Retina (tissue), 1 donor: Measurements from ENCODE around the gene CLCA1.

Experiments used
- DNase-seq: peaks from one replicate; pipeline ENCODE4 v3.0.0-alpha.2; 2016

CLCA1 gene

DNA sequence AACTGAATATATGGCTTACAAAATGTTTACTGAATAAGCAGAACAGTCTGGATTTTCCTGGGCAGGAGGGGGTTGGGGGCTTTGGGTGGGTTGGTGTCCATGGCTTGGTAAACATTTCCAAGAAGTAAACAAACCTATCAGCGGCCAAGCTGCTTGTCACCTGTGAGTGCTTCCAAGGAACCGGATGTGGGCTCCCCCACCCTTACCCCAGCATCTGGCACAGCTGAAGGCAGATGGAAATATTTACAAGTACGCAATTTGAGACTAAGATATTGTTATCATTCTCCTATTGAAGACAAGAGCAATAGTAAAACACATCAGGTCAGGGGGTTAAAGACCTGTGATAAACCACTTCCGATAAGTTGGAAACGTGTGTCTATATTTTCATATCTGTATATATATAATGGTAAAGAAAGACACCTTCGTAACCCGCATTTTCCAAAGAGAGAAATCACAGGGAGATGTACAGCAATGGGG lies at the start of gene CLCA1:
CLCA1 (plus strand) TSS at position 427 of the 477 bp plus-strand sequence; CDS start at position 472, 45 bp downstream.
- DNase-seq, result no peak

DNA sequence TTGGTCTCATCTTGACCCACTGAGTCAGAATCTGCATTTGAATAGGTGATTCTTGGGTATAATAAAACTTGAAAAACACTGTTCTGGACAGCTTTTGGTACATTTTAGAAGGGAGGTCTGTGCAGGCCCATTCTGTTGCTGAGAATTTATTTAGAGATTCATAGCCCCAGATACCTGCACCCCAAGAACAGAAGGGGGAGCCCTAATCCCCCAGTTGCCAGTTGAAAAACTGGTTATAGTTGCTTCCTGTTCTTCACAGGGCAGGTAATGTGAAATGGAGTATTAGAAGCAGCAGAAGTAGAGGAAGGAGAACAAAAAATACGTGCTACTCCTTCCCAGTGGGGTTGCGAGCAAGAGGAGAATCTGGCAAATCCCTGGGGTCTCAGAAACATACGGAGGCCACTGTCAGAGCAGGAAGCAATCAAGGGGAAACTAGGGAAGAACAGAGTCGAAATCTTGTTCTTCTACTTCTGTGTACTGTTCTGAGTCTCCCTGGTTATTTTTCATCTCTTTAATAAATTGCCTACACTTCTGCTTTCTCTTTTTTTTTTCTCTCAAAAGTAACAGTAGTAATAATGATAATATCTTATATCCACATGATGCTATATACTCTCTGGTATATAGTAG lies 49.3 kb upstream of the CLCA1 start:
- DNase-seq, result peak; percentile 48

DNA sequence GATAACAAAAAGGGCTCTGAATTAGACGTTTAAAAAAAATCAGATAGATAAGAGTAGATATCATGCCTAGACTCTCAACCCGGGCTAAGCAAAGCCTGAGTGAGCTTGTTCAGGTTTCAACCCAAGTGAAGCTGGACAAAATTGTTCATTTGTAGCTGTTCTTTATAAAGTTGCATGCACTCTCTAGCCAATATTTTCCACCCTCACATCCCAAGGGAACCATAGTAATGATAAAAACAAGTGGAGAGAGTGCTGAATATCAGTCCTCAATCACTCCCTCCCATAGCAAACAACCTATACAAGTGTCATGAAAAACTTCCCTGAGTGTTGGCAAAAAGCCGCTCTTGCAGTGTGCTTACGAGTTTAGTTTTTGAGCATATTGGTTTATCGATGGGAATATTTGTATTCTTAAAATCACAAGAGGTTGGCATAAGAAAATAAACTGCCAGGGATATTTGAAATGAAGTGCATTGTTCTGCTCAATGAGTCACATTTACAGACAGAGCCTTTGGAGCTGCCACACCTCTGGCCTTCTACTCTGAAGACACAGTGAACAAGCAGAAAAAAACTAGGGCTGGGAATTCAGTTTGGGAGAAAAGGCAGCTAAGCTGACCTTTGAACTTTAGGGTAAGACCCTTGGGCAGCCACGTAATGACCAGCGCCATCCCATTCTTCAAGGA lies 47.0 kb upstream of the CLCA1 start:
- no peak for DNase-seq

GRCh38 chr1:86423473-86423872 lies 45.3 kb upstream of the CLCA1 start:
- no peak for DNase-seq

GRCh38 chr1:86423873-86424272 lies 44.9 kb upstream of the CLCA1 start, which contains the start of gene CLCA2:
Gene CLCA2, plus strand, starts transcription at chr1:86424171. Its CDS starts 77 bp downstream, at chr1:86424248.
- DNase-seq, result no peak

DNA sequence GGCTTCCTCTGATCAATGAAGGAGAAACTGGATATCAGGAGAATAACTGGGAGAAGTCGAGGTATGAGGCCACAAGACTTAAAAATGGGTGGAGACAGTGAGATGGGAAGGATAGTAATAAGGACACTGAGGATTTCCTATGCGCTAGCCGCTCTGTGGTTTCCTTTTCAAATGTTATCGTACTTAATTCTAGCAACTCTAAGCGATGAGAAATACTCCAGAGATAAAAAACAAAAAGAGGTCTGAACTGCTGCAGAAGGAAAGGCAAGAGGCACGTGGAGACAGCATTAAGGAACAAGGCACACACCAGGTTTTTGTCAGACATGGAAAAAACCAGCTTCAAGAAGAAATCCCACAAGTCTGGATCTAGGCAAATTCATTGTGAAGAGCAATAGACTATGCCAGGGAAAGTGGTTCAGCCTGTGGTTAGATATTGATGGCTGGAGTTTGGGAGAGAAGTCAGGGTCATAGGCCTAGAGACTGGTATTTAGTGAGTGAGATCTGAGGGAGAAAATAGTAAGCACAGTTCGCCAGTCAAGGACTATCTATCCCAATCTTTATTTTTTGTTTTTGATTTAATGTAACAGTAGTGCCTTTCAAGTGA lies 39.5 kb upstream of the CLCA1 start:
- no peak for DNase-seq

DNA sequence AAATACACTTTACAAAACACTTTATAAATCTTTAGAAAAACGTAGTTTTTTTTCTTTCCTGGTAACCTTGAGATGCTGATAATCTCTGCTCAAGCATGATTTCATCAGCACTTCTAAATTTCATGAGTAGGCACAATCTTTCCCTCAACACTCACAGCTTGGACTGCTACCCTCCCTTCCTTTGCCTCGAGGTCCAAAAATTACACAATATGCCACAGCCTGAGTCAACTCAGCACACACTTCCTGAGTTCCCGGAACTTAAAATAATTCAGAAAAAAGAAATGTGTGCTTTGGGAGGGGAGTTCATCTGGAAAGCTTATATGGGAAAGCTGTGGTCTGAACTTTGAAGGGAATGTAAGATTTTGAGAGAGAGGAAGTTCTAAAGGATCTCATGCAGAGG lies 38.9 kb upstream of the CLCA1 start:
- no peak for DNase-seq

- DNase-seq, result no peak
These were observed 38.4 kb upstream of the CLCA1 start for GRCh38 chr1:86430376-86430775.

GRCh38 chr1:86434059-86434458 lies 34.7 kb upstream of the CLCA1 start:
- DNase-seq, result no peak

DNA sequence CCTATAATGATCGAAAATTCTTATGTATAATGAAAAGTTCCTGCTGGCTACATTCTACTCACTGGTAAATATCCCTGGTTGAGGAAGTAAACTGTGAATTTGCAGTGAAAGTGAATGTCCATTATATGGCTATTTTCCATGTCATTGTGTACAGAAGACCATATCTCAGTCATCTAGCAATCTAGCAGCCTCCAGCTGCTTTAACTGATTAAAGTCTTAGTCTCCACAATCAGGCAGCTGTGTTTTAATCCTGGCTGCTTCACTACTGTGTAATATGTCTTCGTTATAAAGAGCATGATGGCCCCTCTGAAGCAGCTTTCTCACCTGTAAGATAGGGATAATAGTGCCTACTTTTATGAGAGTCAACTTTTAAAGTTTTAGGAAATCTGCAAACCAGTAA lies 33.4 kb upstream of the CLCA1 start:
- no peak for DNase-seq

DNA sequence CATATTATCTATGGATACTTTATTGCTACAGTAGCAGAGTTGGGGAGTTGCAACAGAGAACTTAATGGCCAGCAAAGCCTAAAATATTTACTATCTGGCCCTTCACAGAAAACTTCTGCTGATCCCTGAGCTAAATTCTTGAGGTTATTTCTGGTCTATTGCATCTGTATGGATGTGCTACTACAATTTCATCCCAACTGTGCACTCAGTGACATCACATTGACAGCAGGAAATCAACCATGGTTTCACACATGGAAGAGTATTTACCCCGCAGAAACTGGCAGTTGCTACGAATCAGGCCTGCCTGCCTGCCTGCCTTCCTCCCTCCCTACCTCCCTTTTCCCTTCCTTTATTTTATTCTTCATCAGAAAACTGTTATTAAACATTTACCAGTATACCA lies 32.7 kb upstream of the CLCA1 start:
- peak; percentile 79 for DNase-seq

GRCh38 chr1:86441581-86441980 lies 27.1 kb upstream of the CLCA1 start:
- DNase-seq, result no peak

GRCh38 chr1:86441997-86442396 lies 26.7 kb upstream of the CLCA1 start:
- DNase-seq, result no peak

DNA sequence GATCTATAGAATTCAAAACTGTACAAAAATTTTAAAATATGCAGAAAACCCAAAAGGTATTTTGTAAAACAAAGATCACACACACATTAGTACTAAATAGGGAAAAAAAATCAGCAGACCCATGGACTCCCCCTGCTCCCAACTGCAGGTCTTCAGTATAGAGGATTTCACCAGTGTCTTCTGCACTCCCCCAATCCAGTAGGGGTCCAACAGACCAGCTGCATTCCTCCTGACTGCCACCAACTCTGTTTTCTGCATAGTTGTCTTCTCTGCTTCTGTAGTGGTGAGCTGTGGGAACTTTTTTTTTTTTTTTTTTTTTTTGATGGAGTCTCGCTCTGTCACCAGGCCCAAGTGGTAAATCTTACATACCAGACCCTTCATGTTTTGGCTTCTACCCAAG lies 22.8 kb upstream of the CLCA1 start:
- DNase-seq, result no peak

GRCh38 chr1:86447198-86447790 lies 21.4 kb upstream of the CLCA1 start:
- no peak for DNase-seq

DNA sequence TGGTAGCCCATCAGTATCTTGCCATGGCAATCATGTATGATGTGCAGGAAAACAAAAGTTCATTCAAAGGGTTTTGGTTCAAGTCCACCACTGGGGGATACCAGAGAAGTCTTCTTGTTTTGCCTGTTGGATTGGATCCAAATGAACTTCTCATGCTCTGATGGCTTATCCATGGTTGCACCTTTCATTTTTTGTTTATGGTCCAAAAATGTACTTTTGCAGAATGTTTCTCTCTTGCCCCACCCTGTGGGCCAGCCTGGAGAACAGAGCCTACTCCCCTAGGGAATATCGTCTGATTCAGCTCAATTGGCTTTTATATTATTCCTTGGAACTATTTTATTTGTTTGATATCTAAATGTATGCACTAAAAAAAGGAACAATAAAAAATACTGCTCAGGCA lies 20.1 kb upstream of the CLCA1 start:
- DNase-seq, result no peak

- no peak for DNase-seq
These were observed 19.6 kb upstream of the CLCA1 start for GRCh38 chr1:86449103-86449502.

- no peak for DNase-seq
These were observed 17.9 kb upstream of the CLCA1 start for GRCh38 chr1:86450847-86451246.

GRCh38 chr1:86453664-86454063 lies 15.1 kb upstream of the CLCA1 start:
- DNase-seq, result no peak

DNA sequence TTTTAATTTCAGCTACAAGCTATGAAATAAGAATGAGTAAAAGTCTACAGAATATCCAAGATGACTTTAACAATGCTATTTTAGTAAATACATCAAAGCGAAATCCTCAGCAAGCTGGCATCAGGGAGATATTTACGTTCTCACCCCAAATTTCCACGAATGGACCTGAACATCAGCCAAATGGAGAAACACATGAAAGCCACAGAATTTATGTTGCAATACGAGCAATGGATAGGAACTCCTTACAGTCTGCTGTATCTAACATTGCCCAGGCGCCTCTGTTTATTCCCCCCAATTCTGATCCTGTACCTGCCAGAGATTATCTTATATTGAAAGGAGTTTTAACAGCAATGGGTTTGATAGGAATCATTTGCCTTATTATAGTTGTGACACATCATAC lies 13.7 kb upstream of the CLCA1 start:
- no peak for DNase-seq

DNA sequence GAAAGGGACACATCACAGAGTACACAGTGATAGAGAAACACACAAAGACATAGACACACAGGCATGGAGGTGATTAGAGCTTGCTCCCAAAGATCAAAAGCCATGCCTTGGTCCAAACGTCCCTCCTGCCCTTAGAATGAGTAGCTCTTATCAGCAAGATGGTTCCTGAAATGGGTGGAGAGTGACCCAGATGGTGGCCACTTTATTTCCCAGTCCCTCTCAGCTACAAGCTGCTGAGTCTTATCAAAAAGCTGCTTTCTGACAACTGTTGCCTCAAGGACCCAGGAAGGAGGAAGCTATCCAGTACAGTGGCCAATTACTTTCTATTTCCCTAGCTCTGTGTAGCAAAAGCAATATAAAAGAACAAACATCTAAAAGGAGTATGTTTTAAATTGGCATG lies 7.7 kb upstream of the CLCA1 start:
- no peak for DNase-seq

GRCh38 chr1:86461482-86461881 lies 7.2 kb upstream of the CLCA1 start:
- DNase-seq, result no peak

- DNase-seq, result no peak
These were observed 3.9 kb upstream of the CLCA1 start for GRCh38 chr1:86464819-86465218.
